OCI-LY3 (cell line): ENCODE measurements around the gene PROK1.

ENCODE experiments used
- CTCF ChIP-seq: fragments of 200-600, 300-600 bp; sonication (generic); IDR thresholded peaks from 2 replicates; pipeline ENCODE4 v1.5.1; 2014; ENCODE audit warnings: antibody characterized with exemption, low read length, low read depth
- EZH2phosphoT487 ChIP-seq: fragments of 200-600 bp; shearing (Covaris generic); IDR thresholded peaks from 2 replicates; pipeline ENCODE4 v1.6.1; 2018; ENCODE audit warnings: antibody characterized with exemption, mixed run types, low read depth

- TF ChIP-seq CTCF (no peak), EZH2phosphoT487 (no peak)
Observed at GRCh38 chr1:110492573-110492972, 41.6 kb downstream of the PROK1 start.
